Heart left ventricle (tissue), 16 donors: ENCODE measurements around the gene CYTH4. TPM values are rescaled to one million over a fixed set of nuclear protein-coding genes. Genes with fewer than 3 reads are reported as not detected.

ENCODE experiments used
- ATAC-seq, 4 donors: fragments of 200-7000 bp; cut with Tn5 transposase; one replicate each; pipeline ENCODE4 v1.9.1; 2020 to 2022; ENCODE audit warnings: moderate library complexity in 4 of 4, mild to moderate bottlenecking in 3 of 4, moderate number of reproducible peaks in 1 of 4
- DNase-seq, 5 donors: peaks; one replicate each; pipeline ENCODE4 v3.0.0-alpha.2; 2020
- H3K27ac ChIP-seq, 12 donors: fragments of 200-600 bp; sonication (generic) in 4 of 12; one replicate each; pipeline versions ENCODE4 v1.5.0 to v1.8.0; 2016 to 2022; ENCODE audit warnings: mild to moderate bottlenecking in 2 of 12
- H3K27me3 ChIP-seq, 9 donors: fragments of 200-600 bp; sonication (generic) in 2 of 9; one replicate each; pipeline versions ENCODE4 v1.5.1 to v1.8.0; 2016 to 2022; ENCODE audit warnings: mild to moderate bottlenecking in 3 of 9
- H3K36me3 ChIP-seq, 9 donors: fragments of 200-600 bp; sonication (generic) in 2 of 9; one replicate each; pipeline versions ENCODE4 v1.5.0 to v1.8.0; 2018 to 2022; ENCODE audit warnings: mild to moderate bottlenecking in 2 of 9
- H3K4me1 ChIP-seq, 12 donors: fragments of 200-600 bp; sonication (generic) in 4 of 12; one replicate each; pipeline versions ENCODE4 v1.5.0 to v1.8.0; 2016 to 2022; ENCODE audit warnings: mild to moderate bottlenecking in 3 of 12
- H3K4me3 ChIP-seq, 12 donors: fragments of 200-600 bp; sonication (generic) in 4 of 12; one replicate each; pipeline versions ENCODE4 v1.5.0 to v1.8.0; 2017 to 2022; ENCODE audit warnings: mild to moderate bottlenecking in 9 of 12, moderate library complexity in 4 of 12
- H3K9me3 ChIP-seq, 12 donors: fragments of 200-600 bp; sonication (generic) in 4 of 12; one replicate each; pipeline versions ENCODE4 v1.5.0 to v1.8.0; 2016 to 2022; ENCODE audit warnings: mild to moderate bottlenecking in 1 of 12
- CTCF ChIP-seq, 12 donors: fragments of 200-600 bp; sonication (generic) in 4 of 12; IDR thresholded peaks; one replicate each; pipeline versions ENCODE4 v1.5.0 to v1.8.0; 2018 to 2022; ENCODE audit warnings: antibody characterized with exemption in 12 of 12, mild to moderate bottlenecking in 5 of 12
- POLR2A ChIP-seq, 2 donors: fragments of 450-650 bp; IDR thresholded peaks; one replicate each; pipeline ENCODE4 v1.6.1; 2017; ENCODE audit warnings: antibody characterized with exemption in 2 of 2, mild to moderate bottlenecking in 2 of 2, moderate library complexity in 2 of 2
- WGBS, 4 donors: extraction: QIAGEN DNeasy Blood & Tissue Kit in 2 of 4; methylation state at CpG; one replicate each; pipeline versions ENCODE4 v1.1.5 to v1.1.7; 2013 to 2018; 5-methylcytosine and 5-hydroxymethylcytosine counted together
- intact Hi-C, 10 donors: fragments of 100-400 bp; cut with DNase I; formaldehyde crosslinking; loops; one replicate each; pipeline versions ENCODE4 v1.11.1 to v1.14.2; 2022
- polyA plus RNA-seq, 2 donors: library from polyadenylated mRNA; stranded (reverse); fragments of 200-250 nt; gene quantifications; one replicate each; pipeline ENCODE4 v1.2.3, GENCODE V29; 2013
- total RNA-seq, 9 donors: library from RNA; depleted of rRNA in 2 of 9; stranded (reverse); fragments of >200 nt in 2 of 9; fragmentation: NEBNext Ultra II Directional in 3 of 9; extraction: Animal tissue kit (Norgen Biotek cat#: 25700) in 3 of 9; gene quantifications; one replicate each; pipeline versions ENCODE4 v1.1.0 to v1.2.4, GENCODE V29; 2016 to 2023
- donor health status: ischemic (EF 13 %, LVEDD 7.1; RV severe dilation, severe dysfunction).
- donor health status: healthy with polysubstance abuse.
- donor health status: DM: no; HTN: yes; CAD: no.
- donor health status: DM: no; HTN: no; CAD: no.
- donor health status: ischemic (EF 25% LVEDD 6.9; RV normal size, moderate dysfunction).
- donor health status: ischemic (EF 25% LVEDD 5.7; RV mildly dilated, moderate dysfunction).
- donor health status: healthy.
- donor health status: DM: yes; HTN: yes; CAD: no.
- donor health status: ischemic (EF 35%, LVEDD 5.7; RV mildly dilated, moderate dysfunction).
- donor health status: nonischemic (EF 11% LVEDD 7.7; RV severe dilation, severe dysfunction).
- donor health status: DM: yes; HTN: yes; CAD: no.
- donor health status: PGD.
- donor health status: ischemic (EF 29% LVEDD 5.4; RV normal size, mild dysfunction).
- donor health status: nonischemic (EF 23%, LVEDD 6.1; RV moderate dilation, normal function).

The CYTH4 gene
- total and polyA plus RNA-seq, 11 donors: 2.4 to 57.8 (median 4.3) TPM

- no peak overlapping the region for H3K4me3 ChIP-seq
- no peak overlapping the region for H3K27ac ChIP-seq
- H3K4me1 ChIP-seq: peaks cover 0 to 13% (median 5%) of the 10 kb centered on the region in 12 donors
- TF ChIP-seq POLR2A (IDR thresholded peaks at IDR 0.05) (no peak), CTCF (IDR thresholded peaks at IDR 0.05) (no peak)
- WGBS, 4 donors: 66 to 74% (median 68%) methylated on average over 13 of the region's 13 CpGs
- peaks cover 0 to 28% (median 4%) of the 10 kb centered on the region in 9 donors for H3K27me3 ChIP-seq
- H3K9me3 ChIP-seq: no peaks in the 10 kb centered on the region
- DNase-seq (no peak), ATAC-seq (no peak)
- intact Hi-C loops: no loop called here
- no peaks in the 10 kb centered on the region for H3K36me3 ChIP-seq
These were observed 62.6 kb downstream of the CYTH4 start for GRCh38 chr22:37344735-37345449.

GRCh38 chr22:37345863-37346504 lies 63.7 kb downstream of the CYTH4 start:
- H3K4me1 ChIP-seq: peaks cover 0 to 13% (median 5%) of the 10 kb centered on the region in 12 donors
- peak overlapping the region in 1 of 12 donors; percentile 13 for H3K27ac ChIP-seq
- WGBS, 4 donors: 20 to 29% (median 23%) methylated on average over 12 to 13 of the region's 13 CpGs
- H3K4me3 ChIP-seq: no peak overlapping the region
- no peak for TF ChIP-seq POLR2A (IDR thresholded peaks at IDR 0.05)
- no peak for TF ChIP-seq CTCF (IDR thresholded peaks at IDR 0.05)
- H3K9me3 ChIP-seq: no peaks in the 10 kb centered on the region
- DNase-seq: peak in 2 of 5 donors; percentile 20 to 29
- H3K27me3 ChIP-seq: peaks cover 0 to 19% (median 0%) of the 10 kb centered on the region in 9 donors
- H3K36me3 ChIP-seq: no peaks in the 10 kb centered on the region
- ATAC-seq: peak in 3 of 4 donors; percentile 36 to 59 (median 50)
- intact Hi-C loops: no loop called here

- H3K27ac ChIP-seq: peak overlapping the region in 1 of 12 donors; percentile 13
- intact Hi-C loops: no loop called here
These were observed 64.2 kb downstream of the CYTH4 start for GRCh38 chr22:37346505-37346895.

More at GRCh38 chr22:37346505-37346895, 64.2 kb downstream of the CYTH4 start:
- peaks cover 0 to 19% (median 0%) of the 10 kb centered on the region in 9 donors for H3K27me3 ChIP-seq
- H3K4me1 ChIP-seq: peaks cover 0 to 13% (median 5%) of the 10 kb centered on the region in 12 donors
- no peak for ATAC-seq
- TF ChIP-seq CTCF (IDR thresholded peaks at IDR 0.05) (no peak), POLR2A (IDR thresholded peaks at IDR 0.05) (no peak)
- H3K4me3 ChIP-seq: no peak overlapping the region
- no peaks in the 10 kb centered on the region for H3K9me3 ChIP-seq
- DNase-seq: no peak
- no peaks in the 10 kb centered on the region for H3K36me3 ChIP-seq
- 80 to 87% (median 84%) methylated on average over 7 of the region's 7 CpGs for WGBS, 4 donors
